HG02870 (cell line): Measurements from ENCODE around the gene RCN1.
"Not testable (repeated sequence)": the region's sequence is repeated elsewhere in the genome, so short reads cannot be mapped to it uniquely, and the experiment has no call there.

Experiments
- ATAC-seq: cut with Tn5 transposase; IDR thresholded peaks from one replicate; pipeline ENCODE4 v1.9.1; 2021; ENCODE audit warnings: mild to moderate bottlenecking, moderate library complexity; ENCODE audit not compliant: unreplicated experiment

Gene RCN1

GRCh38 chr11:32090545-32091370, at the start of gene RCN1:
Gene RCN1 (plus strand): TSS chr11:32091074. CDS start chr11:32091197, 123 bp downstream.
- peak; percentile 42 for ATAC-seq

DNA sequence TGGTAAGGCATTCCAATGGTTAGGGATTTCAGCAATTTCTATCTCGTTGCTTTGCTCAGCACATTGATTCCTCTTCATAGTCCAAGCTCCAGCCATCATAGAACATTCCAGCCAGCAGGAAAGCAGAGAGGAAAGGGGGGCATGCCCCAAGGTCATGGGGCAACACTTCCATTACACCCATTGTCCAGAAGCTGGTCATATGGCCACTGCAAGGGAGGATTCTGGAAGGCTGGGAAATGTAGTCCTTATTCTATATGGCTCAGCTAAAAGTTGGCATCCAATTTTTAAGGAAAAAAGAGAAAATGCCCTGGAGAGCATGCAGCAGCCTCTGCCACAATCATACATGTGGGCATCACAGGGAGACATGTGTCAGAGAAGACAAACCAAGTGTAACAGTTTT, 47.1 kb upstream of the RCN1 start:
- no peak for ATAC-seq

- ATAC-seq: no peak
Measured at GRCh38 chr11:32044158-32044863, 46.6 kb upstream of the RCN1 start.

GRCh38 chr11:32045456-32045855, 45.4 kb upstream of the RCN1 start:
- no peak for ATAC-seq

DNA sequence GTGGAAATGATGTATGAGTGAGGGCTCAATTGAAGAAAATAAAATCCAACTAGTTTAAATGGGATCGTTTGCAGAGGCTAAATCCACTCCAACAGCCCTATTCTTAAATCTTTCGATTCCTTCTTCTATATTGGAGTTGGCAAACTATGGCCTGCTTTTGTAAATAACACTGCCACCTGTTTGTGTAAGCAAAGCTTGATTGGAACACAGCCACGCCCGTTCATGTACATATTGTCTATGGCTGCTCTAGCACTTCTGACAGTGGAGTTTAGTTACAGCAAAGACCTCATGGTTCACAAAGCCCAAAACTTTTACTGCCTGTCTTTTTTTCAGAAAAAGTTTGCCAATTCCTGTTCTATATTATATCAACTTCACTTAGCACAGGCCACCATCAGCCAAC, 40.6 kb upstream of the RCN1 start:
- no peak for ATAC-seq

DNA sequence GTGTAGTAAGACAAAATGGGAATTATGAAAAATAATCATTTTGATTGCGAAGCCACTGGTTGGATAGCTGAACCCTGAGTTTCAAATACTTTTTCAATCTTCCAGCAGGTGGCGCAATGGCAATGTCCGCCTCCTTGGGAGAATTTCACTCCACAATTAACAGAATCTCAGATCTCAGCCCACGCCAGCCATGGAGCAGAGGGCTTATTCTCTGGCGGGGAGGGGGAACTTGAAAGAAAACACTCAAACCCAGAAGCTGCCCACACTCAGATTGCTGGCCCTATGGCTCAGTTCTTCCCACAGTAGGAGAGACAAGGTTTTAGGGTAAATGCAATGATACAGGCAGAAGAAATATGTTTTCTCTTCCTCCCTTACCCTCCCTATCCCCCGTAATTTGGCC, 38.7 kb upstream of the RCN1 start:
- ATAC-seq: no peak

- ATAC-seq: no peak
Measured at GRCh38 chr11:32053151-32053888, 37.6 kb upstream of the RCN1 start.

DNA sequence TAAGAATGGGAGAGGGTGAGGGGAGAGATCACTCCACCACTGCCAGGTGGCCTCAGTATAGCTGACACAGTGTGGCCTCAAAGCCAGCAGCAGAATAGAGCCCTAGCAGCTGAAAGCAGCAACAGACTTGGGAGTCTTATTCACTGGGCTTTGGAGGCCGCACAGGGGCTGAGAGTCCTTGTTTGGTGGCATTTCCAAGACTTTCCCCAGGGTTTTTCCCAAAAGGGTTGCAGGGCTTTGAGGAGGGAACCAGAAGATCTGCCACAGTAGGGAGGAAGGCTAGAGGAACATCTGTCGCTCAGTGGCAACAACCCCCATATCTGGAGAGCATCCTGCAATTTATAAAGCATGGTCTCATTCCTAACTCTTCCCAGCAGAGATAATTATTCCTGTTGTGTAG, 35.0 kb upstream of the RCN1 start:
- no peak for ATAC-seq

DNA sequence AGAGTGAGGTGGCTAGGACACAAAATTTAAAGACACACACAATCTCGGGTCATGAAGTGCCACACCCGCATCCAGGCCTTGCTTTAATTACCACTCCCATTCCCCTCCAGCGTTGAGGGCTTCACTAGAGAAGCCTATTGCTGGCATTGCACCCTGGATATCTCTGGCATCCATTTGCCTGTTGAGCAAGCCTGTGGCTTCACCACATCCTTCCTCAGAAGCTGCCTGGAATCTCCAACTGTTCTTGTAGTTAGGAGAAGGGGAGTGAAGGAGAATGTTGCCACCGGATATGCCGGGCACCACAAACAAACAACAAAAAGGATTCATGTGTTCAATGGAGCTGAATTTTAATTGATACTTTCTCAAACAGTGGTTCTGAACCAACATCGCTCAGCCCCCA, 34.4 kb upstream of the RCN1 start:
- ATAC-seq: no peak

DNA sequence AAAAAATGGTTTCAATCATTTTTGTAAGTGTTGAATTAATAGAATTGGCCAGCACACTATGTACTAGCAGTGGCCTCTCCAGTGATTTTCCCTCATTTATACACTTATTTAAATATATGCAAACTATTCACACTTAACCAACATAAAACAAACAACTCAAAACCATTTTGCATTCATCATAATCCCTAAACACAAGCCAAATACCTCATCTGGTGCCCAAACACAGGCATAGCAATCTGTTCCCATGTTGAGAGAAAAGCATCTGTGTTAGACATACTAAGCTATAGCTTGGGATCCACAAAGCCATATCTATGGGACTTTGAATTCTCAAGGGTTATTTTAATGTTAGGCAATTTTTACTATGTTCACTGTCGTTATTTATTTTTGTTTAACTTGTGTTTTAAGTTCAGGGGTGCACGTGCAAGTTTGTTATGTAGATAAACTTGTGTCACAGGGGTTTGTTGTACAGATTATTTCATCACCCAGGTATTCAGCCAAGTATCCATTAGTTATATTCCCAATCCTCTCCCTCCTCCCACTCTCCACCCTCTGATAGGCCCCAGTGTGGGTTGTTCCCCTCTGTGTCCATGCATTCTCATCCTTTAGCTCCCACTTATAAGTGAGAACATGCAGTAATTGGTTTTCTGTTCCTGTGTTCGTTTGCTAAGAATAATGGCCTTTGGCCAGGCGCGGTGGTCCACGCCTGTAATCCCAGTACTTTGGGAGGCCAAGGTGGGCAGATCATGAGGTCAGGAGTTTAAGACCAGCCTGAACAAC, 31.0 kb upstream of the RCN1 start:
- ATAC-seq: no peak

DNA sequence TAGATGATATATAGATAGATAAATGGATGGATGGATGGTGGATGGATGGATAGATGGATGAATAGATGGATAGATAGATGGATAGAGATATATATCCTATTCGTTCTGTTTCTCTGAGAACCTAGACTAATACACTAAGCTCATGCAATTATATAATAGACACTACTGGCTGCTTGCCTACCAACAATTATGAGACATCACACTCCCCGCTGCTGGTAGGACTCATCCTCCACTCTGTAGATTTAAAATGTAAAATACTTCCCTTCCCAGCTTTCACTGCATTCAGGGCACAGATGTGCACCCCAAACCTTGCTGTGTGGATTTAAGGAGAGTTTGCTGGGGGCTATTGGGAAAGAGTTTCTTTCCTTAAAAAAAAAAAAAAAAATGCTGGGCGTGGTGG, 28.3 kb upstream of the RCN1 start:
- no peak for ATAC-seq

DNA sequence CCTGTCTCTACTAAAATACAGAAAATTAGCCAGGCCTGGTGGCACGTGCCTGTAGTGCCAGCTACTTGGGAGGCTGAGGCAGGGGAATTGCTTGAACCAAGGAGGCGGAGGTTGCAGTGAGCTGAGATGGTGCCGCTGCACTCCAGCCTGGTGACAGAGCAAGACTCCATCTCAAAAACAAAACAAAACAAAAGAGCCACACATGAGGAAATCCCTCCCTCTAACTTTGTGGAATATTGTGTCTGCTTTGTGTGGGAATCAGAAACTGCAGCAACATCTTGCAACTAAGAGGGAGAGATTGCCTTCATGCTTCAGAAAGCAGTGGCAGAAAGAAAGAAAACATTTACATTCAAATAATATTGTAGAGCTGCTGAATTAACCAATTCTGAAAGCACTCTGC, 27.8 kb upstream of the RCN1 start:
- ATAC-seq: not testable (repeated sequence)

DNA sequence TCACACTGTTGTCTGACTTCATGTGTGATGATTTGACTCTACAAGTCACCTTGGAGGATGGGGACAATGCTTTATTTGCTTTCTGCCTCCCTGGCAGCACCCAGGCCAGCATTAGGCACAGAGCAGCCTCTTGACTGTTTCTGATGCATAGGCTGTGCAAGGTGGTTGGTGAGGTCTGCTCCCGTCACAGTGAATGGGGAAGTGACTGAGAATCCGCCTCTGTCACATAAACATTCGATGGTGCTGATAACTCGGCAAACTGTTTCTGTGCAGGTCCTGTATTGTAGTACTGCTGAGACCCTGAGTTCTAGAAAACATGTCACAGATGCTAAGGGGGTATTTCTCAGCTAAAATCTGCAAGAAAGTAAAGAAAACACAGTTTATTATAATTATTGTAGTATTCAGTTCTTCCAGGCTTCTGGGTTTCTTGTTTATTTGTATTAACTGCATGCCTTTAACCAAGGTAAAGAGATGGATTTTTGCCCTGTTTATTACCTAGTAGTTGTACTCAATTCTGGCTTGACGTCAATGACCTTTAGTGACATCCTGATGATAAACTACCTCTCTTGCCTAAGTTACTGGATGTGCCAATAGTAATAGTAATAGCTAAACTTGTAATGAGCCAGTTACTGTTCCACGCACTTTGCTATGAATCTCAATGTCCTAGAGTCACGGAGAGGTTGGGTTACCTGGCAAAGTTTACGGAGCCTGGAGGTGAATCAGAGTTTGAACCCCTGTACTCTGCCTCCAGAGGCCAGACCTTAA, 24.8 kb upstream of the RCN1 start:
- no peak for ATAC-seq

DNA sequence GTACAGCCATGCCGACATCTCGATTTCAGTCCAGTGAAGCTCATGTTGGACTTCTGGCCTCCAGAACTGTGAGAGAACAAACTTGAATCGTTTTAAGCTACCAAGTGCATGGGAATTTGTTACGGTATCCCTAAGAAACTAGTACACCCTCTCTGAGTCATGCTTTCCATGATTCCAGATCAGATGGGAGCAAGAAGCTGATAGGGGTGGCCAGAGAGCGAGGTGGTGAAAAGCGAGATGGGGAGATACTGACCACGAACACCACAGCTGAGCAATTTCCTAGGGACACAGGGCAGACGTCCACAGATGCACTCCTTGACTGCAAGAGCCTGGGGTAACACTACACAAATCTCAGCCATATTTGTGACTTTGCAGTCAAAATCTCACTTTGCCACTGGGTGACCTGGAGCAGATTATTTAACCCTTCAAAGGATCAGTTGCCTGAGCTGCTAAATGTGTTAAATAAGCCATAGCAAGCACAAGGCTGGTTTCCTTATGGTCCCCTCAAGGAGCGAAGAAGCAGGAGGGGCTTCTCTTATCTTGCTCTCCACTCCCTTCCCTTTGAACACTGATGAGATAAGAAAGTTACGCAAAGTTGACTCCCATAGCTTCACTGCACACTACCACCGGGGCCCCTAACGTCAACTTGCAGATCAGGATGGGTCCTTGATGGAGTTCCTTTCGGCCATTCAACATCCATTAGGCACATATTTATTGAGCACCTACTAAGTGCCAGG, 22.6 kb upstream of the RCN1 start:
- ATAC-seq: no peak

- peak; percentile 74 for ATAC-seq
Measured at GRCh38 chr11:32069361-32070058, 21.4 kb upstream of the RCN1 start.

- ATAC-seq: no peak
Measured at GRCh38 chr11:32070692-32071091, 20.2 kb upstream of the RCN1 start.

DNA sequence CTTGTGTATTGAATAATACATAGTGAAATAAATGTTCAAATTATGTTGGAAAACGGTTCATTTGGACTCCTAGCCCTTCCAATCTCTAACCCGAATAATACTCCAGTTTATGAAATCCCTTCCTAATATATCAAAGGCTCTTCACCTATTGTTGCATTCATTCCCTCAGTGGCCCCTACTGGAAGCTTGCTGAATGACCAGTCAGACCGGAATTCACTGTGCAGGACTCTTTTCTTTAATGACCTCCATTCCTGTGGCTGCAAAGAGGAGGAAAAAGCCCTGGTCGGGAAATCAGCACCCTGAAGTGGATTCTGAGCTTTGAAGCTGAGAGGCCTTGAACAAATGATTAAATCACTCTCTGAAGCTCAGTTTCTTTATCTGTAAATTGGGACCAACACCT, 19.1 kb upstream of the RCN1 start:
- no peak for ATAC-seq

- no peak for ATAC-seq
Measured at GRCh38 chr11:32072872-32073643, 17.8 kb upstream of the RCN1 start.
